RWPE1 (cell line): ENCODE data around the gene ZBTB48.
A peak's percentile ranks its signal among the peaks of the same experiment; 100 is the strongest.

ENCODE experiments used
- CTCF ChIA-PET: fragments of 350-600 bp; sonication (Branson Sonifier 250); formaldehyde crosslinking; extraction: SDS; loops from one replicate; lab custom pipeline; 2021; lab: Yijun Ruan, JAX
- POLR2A ChIA-PET: fragments of 400-600 bp; formaldehyde crosslinking; extraction: SDS; loops from one replicate; lab custom pipeline; 2020; ENCODE audit warnings: antibody characterized with exemption; ENCODE audit not compliant: low non-redundant PET; lab: Yijun Ruan, JAX
- DNase-seq: peaks from one replicate; pipeline ENCODE4 v3.0.0; 2012; ENCODE audit warnings: low spot score
- H3K27ac ChIP-seq: fragments of 450-650 bp; 2 replicates; pipeline ENCODE4 v1.5.1; 2017
- CTCF ChIP-seq: fragments of 450-650 bp; conservative IDR thresholded peaks from 2 replicates; pipeline ENCODE4 v1.5.1; 2017; ENCODE audit warnings: low read depth, mild to moderate bottlenecking

Gene ZBTB48

GRCh38 chr1:6590046-6590445 is 10.3 kb downstream of the ZBTB48 start:
- TF ChIP-seq CTCF = no peak
- ChIA-PET CTCF (no interaction called here), POLR2A (interaction anchor here (0.7 to 1.1 kb wide), 2 partner anchors 9 kb away, joined by 3 to 4 read pairs; no protein-coding TSS in a partner anchor)
- DNase-seq = no peak
- H3K27ac ChIP-seq = peak overlapping the region; percentile 98

GRCh38 chr1:6591222-6591621 is 11.4 kb downstream of the ZBTB48 start:
- DNase-seq = no peak
- ChIA-PET POLR2A (no interaction called here), CTCF (interaction anchor here (1.0 kb wide), 1 partner anchor 10 kb away, joined by 5 read pairs; no protein-coding TSS in a partner anchor)

GRCh38 chr1:6591644-6592043 is 11.8 kb downstream of the ZBTB48 start:
- DNase-seq = no peak
- H3K27ac ChIP-seq = peak overlapping the region; percentile 61
- ChIA-PET POLR2A (no interaction called here), CTCF (interaction anchor here (0.6 to 1.0 kb wide), 2 partner anchors 10 to 15 kb away, joined by 4 to 5 read pairs; no protein-coding TSS in a partner anchor)
- no peak for TF ChIP-seq CTCF

More at GRCh38 chr1:6591222-6591621, 11.4 kb downstream of the ZBTB48 start:
- TF ChIP-seq CTCF = no peak
- peak overlapping the region; percentile 61 for H3K27ac ChIP-seq

- ChIA-PET CTCF (no interaction called here), POLR2A (no interaction called here)
- peak overlapping the region; percentile 61 for H3K27ac ChIP-seq
- DNase-seq = no peak
- no peak for TF ChIP-seq CTCF
Observed at GRCh38 chr1:6592441-6592840, 12.6 kb downstream of the ZBTB48 start.

- DNase-seq = no peak
- peak overlapping the region; percentile 61 for H3K27ac ChIP-seq
- CTCF ChIA-PET = no interaction called here
- POLR2A ChIA-PET = no interaction called here
- TF ChIP-seq CTCF = no peak
Observed at GRCh38 chr1:6592865-6593593, 13.2 kb downstream of the ZBTB48 start.

- ChIA-PET POLR2A (no interaction called here), CTCF (no interaction called here)
- H3K27ac ChIP-seq = peak overlapping the region; percentile 61
- DNase-seq = no peak
- no peak for TF ChIP-seq CTCF
Observed at GRCh38 chr1:6593810-6594209, 14.0 kb downstream of the ZBTB48 start.
